Thymus (tissue), 2 donors: Measurements from ENCODE around the gene EDEM2. TPM values are rescaled to one million over a fixed set of nuclear protein-coding genes. Genes with fewer than 3 reads are reported as not detected.

Experiments
- polyA plus RNA-seq: library from polyadenylated mRNA; stranded (reverse); fragments of 200-250 nt; gene quantifications from one replicate; pipeline ENCODE4 v1.2.3, GENCODE V29; 2013
- total RNA-seq: library from RNA; stranded (reverse); fragments of 120-200 nt; gene quantifications from one replicate; pipeline ENCODE4 v1.2.4, GENCODE V29; 2013
- donor health status: healthy.

The EDEM2 gene
- total and polyA plus RNA-seq, 2 donors: 15.5 to 18.4 TPM

Other genes starting within 250 kb of the EDEM2 start
- gene GSS, start 191.5 kb downstream of the EDEM2 start, total RNA-seq: 32.0 TPM
- gene GSS, start 191.5 kb downstream of the EDEM2 start, polyA plus RNA-seq: 40.0 TPM
- gene MYH7B, start 191.5 kb downstream of the EDEM2 start, total RNA-seq: 0.09 TPM
- gene MYH7B, start 191.5 kb downstream of the EDEM2 start, polyA plus RNA-seq: 1.8 TPM
- 24.6 TPM for gene TRPC4AP, start 54.5 kb downstream of the EDEM2 start, total RNA-seq
- gene TRPC4AP, start 54.5 kb downstream of the EDEM2 start, polyA plus RNA-seq: 57.3 TPM
- 4.6 TPM for gene PROCR, start 24.7 kb upstream of the EDEM2 start, total RNA-seq
- gene PROCR, start 24.7 kb upstream of the EDEM2 start, polyA plus RNA-seq: 7.8 TPM
- 0.05 TPM for gene MMP24, start 79.4 kb upstream of the EDEM2 start, total RNA-seq
- gene MMP24, start 79.4 kb upstream of the EDEM2 start, polyA plus RNA-seq: 0.11 TPM
- 14.3 TPM for gene MMP24OS, start 130.8 kb upstream of the EDEM2 start, total RNA-seq
- 32.0 TPM for gene MMP24OS, start 130.8 kb upstream of the EDEM2 start, polyA plus RNA-seq
- gene EIF6, start 137.4 kb upstream of the EDEM2 start, total RNA-seq: 115 TPM
- gene EIF6, start 137.4 kb upstream of the EDEM2 start, polyA plus RNA-seq: 88.6 TPM
- under 0.01 TPM for gene FAM83C, start 145.1 kb upstream of the EDEM2 start, total RNA-seq
- gene FAM83C, start 145.1 kb upstream of the EDEM2 start, polyA plus RNA-seq: 0.14 TPM